GM23338 (cell line): ENCODE measurements around the gene PLXNC1. TPM values are rescaled to one million over a fixed set of nuclear protein-coding genes. Genes with fewer than 3 reads are reported as not detected.

Experiments used
- ATAC-seq: fragments of 200-7000 bp; cut with Tn5 transposase; 3 replicates; pipeline ENCODE4 v1.9.1; 2020
- DNase-seq: peaks from one replicate; pipeline ENCODE4 v3.0.0-alpha.2; 2015; ENCODE audit warnings: low spot score
- H2AFZ ChIP-seq: fragments of 200-600 bp; sonication (generic); 2 replicates; pipeline ENCODE4 v1.8.0; 2016; ENCODE audit warnings: antibody characterized with exemption, mild to moderate bottlenecking, moderate library complexity
- H3F3A ChIP-seq: fragments of 200-600 bp; sonication (generic); replicated peaks from 2 replicates; pipeline ENCODE4 v1.8.0; 2017; ENCODE audit warnings: antibody characterized with exemption, mixed run types, low read depth
- H3K27ac ChIP-seq: fragments of 200-600 bp; sonication (generic); 2 replicates; pipeline ENCODE4 v1.6.1; 2016; ENCODE audit warnings: low read depth
- H3K27me3 ChIP-seq: fragments of 200-600 bp; sonication (generic); 2 replicates; pipeline ENCODE4 v1.8.0; 2016; ENCODE audit warnings: mild to moderate bottlenecking, mixed run types, moderate library complexity; ENCODE audit not compliant: insufficient read depth
- H3K36me3 ChIP-seq: fragments of 200-600 bp; sonication (generic); 2 replicates; pipeline ENCODE4 v1.8.0; 2016; ENCODE audit warnings: mild to moderate bottlenecking; ENCODE audit not compliant: insufficient read depth
- H3K4me1 ChIP-seq: fragments of 200-600 bp; sonication (generic); 2 replicates; pipeline ENCODE4 v1.8.0; 2016; ENCODE audit warnings: mild to moderate bottlenecking, moderate library complexity; ENCODE audit not compliant: insufficient read depth
- H3K4me2 ChIP-seq: fragments of 200-600 bp; sonication (generic); 2 replicates; pipeline ENCODE4 v1.7.1; 2017; ENCODE audit warnings: mixed run types
- H3K4me3 ChIP-seq: fragments of 200-600 bp; sonication (generic); 2 replicates; pipeline ENCODE4 v1.6.1; 2016; ENCODE audit warnings: mixed run types
- H3K79me2 ChIP-seq: fragments of 200-600 bp; sonication (generic); replicated peaks from 2 replicates; pipeline ENCODE4 v1.8.0; 2017; ENCODE audit warnings: mild to moderate bottlenecking; ENCODE audit not compliant: insufficient read depth
- H3K9me2 ChIP-seq: fragments of 200-600 bp; sonication (generic); 2 replicates; pipeline ENCODE4 v1.8.0; 2017; ENCODE audit not compliant: insufficient read depth
- H4K20me1 ChIP-seq: fragments of 200-600 bp; sonication (generic); replicated peaks from 2 replicates; pipeline ENCODE4 v1.8.0; 2017; ENCODE audit warnings: mild to moderate bottlenecking; ENCODE audit not compliant: insufficient read depth
- H3K27ac Mint-ChIP-seq: 2 replicates; pipeline ENCODE4 v1.8.0; 2020; ENCODE audit warnings: inconsistent platforms, mild to moderate bottlenecking, moderate library complexity, mixed read lengths
- H3K27me3 Mint-ChIP-seq: 3 replicates; pipeline ENCODE4 v1.8.0; 2022; ENCODE audit warnings: low read depth, mild to moderate bottlenecking, moderate library complexity, mixed read lengths, inconsistent platforms; ENCODE audit not compliant: insufficient read depth, poor library complexity
- H3K36me3 Mint-ChIP-seq: 3 replicates; pipeline ENCODE4 v1.8.0; 2021; ENCODE audit warnings: low read depth, mild to moderate bottlenecking, inconsistent platforms, moderate library complexity, mixed read lengths
- H3K4me1 Mint-ChIP-seq: 3 replicates; pipeline ENCODE4 v1.8.0; 2020; ENCODE audit warnings: mild to moderate bottlenecking, inconsistent platforms, mixed read lengths
- H3K4me3 Mint-ChIP-seq: 3 replicates; pipeline ENCODE4 v1.8.0; 2021; ENCODE audit warnings: moderate library complexity, mild to moderate bottlenecking, inconsistent platforms, mixed read lengths
- H3K9me3 Mint-ChIP-seq: 3 replicates; pipeline ENCODE4 v1.8.0; 2020; ENCODE audit warnings: moderate library complexity, mild to moderate bottlenecking, inconsistent platforms, mixed read lengths
- CREB1 ChIP-seq: fragments of 250-450 bp; sonication (Bioruptor Pico); IDR thresholded peaks from 2 replicates; pipeline ENCODE4 v1.5.0; 2020; ENCODE audit warnings: low read depth, mild to moderate bottlenecking, moderate library complexity
- CTCF ChIP-seq, 2 experiments: fragments of 200-600 bp in 1 of 2; sonication (generic) in 1 of 2; conservative IDR thresholded peaks; 2 replicates each; pipeline versions ENCODE4 v1.5.1 to v1.6.1; 2016 to 2017; ENCODE audit warnings: antibody characterized with exemption in 2 of 2, low read depth in 2 of 2, mild to moderate bottlenecking in 2 of 2, moderate library complexity in 1 of 2
- ETS1 ChIP-seq: IDR thresholded peaks from 2 replicates; pipeline ENCODE4 v1.6.1; 2016; ENCODE audit warnings: antibody characterized with exemption
- EZH2 ChIP-seq: fragments of 200-600 bp; sonication (generic); IDR thresholded peaks from one replicate; pipeline ENCODE4 v1.8.0; 2017; ENCODE audit warnings: antibody characterized with exemption, mild to moderate bottlenecking, low read depth; ENCODE audit not compliant: unreplicated experiment
- EZH2phosphoT487 ChIP-seq: fragments of 200-600 bp; sonication (generic); IDR thresholded peaks from one replicate; pipeline ENCODE4 v1.8.1; 2018; ENCODE audit warnings: antibody characterized with exemption; ENCODE audit not compliant: unreplicated experiment
- JUNB ChIP-seq: IDR thresholded peaks from one replicate; pipeline ENCODE4 v1.6.1; 2016; ENCODE audit warnings: antibody characterized with exemption; ENCODE audit not compliant: unreplicated experiment
- NANOG ChIP-seq: IDR thresholded peaks from 2 replicates; pipeline ENCODE4 v1.6.1; 2016; ENCODE audit warnings: antibody characterized with exemption, borderline replicate concordance
- POLR2AphosphoS5 ChIP-seq: IDR thresholded peaks from 2 replicates; pipeline ENCODE4 v1.6.1; 2016; ENCODE audit warnings: antibody characterized with exemption, low read depth
- REST ChIP-seq: IDR thresholded peaks from one replicate; pipeline ENCODE4 v1.6.1; 2018; ENCODE audit warnings: antibody characterized with exemption; ENCODE audit not compliant: unreplicated experiment
- STAT1 ChIP-seq: IDR thresholded peaks from one replicate; pipeline ENCODE4 v1.6.1; 2016; ENCODE audit warnings: antibody characterized with exemption; ENCODE audit not compliant: unreplicated experiment
- ZNF114 ChIP-seq: fragments of 250-450 bp; sonication (Bioruptor Pico); IDR thresholded peaks from 2 replicates; pipeline ENCODE4 v1.5.0; 2020; ENCODE audit warnings: mild to moderate bottlenecking, moderate library complexity
- ZNF331 ChIP-seq: fragments of 250-450 bp; sonication (Bioruptor Pico); IDR thresholded peaks from 2 replicates; pipeline ENCODE4 v1.5.0; 2020; ENCODE audit warnings: low read depth, mild to moderate bottlenecking, moderate library complexity
- ZNF462 ChIP-seq: fragments of 250-450 bp; sonication (Bioruptor Pico); IDR thresholded peaks from 2 replicates; pipeline ENCODE4 v1.5.0; 2020; ENCODE audit warnings: mild to moderate bottlenecking, moderate library complexity
- polyA plus RNA-seq: library from polyadenylated mRNA; unstranded; fragments of >200 nt; fragmentation: Nextera tagmentation; extraction: Ambion mirVana; gene quantifications from 2 replicates; pipeline ENCODE4 v1.2.1, GENCODE V29; 2016
- total RNA-seq: library from RNA; depleted of rRNA; stranded (reverse); fragments of >200 nt; shearing (Covaris generic); gene quantifications from 2 replicates; pipeline ENCODE4 v1.2.3, GENCODE V29; 2014

PLXNC1 gene
- total and polyA plus RNA-seq, 2 experiments from 2014 or later = 1.9 to 6.5 TPM

- Histone ChIP-seq H3K36me3 (no peaks in the 10 kb centered on the region), H2AFZ (peak overlapping the region; percentile 45; the same call in 1 of the 2 replicates), H3K4me2 (no peak overlapping the region), H3K4me1 (peaks cover 27% of the 10 kb centered on the region), H3K9me2 (0 out of 2 replicates have a peak, but pooled peaks cover 3% of the 10 kb centered on the region), H3K27ac (no peak overlapping the region), H4K20me1 (no peaks in the 10 kb centered on the region), H3K27me3 (no peaks in the 10 kb centered on the region), H3F3A (no peaks in the 10 kb centered on the region), H3K4me3 (no peak overlapping the region), H3K79me2 (no peaks in the 10 kb centered on the region)
- Mint-ChIP-seq H3K9me3 (peaks cover 4% of the 10 kb centered on the region; the same call in 1 of the 3 replicates), H3K27me3 (peaks cover 5% of the 10 kb centered on the region), H3K36me3 (peaks cover 3% of the 10 kb centered on the region; the same call in 2 of the 3 replicates), H3K27ac (peak overlapping the region; percentile 80; the same call in 1 of the 2 replicates), H3K4me3 (no peak overlapping the region), H3K4me1 (peaks cover 22% of the 10 kb centered on the region)
- DNase-seq = no peak
- TF ChIP-seq EZH2phosphoT487 (no peak), ZNF331 (CRISPR knock-in tag) (no peak), ZNF462 (CRISPR knock-in tag) (no peak), CREB1 (CRISPR knock-in tag) (no peak), JUNB (no peak), ETS1 (no peak), POLR2AphosphoS5 (no peak), STAT1 (no peak), NANOG (no peak), ZNF114 (CRISPR knock-in tag) (no peak), REST (no peak), CTCF (conservative IDR thresholded peaks at IDR 0.05; ENCODE audit: low read depth in 2 of 2) (no peak), EZH2 (no peak)
- ATAC-seq = no peak
Measured at GRCh38 chr12:94205822-94206221, 57.4 kb downstream of the PLXNC1 start.
